SU-DHL-6 (cell line): ENCODE measurements around the gene PDSS1.

Experiments
- EZH2phosphoT487 ChIP-seq: fragments of 200-600 bp; sonication (generic), shearing (Covaris generic); conservative IDR thresholded peaks from 2 replicates; pipeline ENCODE4 v1.6.1; 2018; ENCODE audit warnings: mild to moderate bottlenecking, antibody characterized with exemption, low read length, moderate library complexity, mixed read lengths
- TF ChIP-seq, protein P1 (sequence below): fragments of 200-600 bp; sonication (generic); IDR thresholded peaks from one replicate; pipeline ENCODE4 v1.5.1; 2017; ENCODE audit warnings: antibody characterized with exemption, mild to moderate bottlenecking, low read length, moderate library complexity; ENCODE audit not compliant: insufficient read depth, poor library complexity, severe bottlenecking

DNA sequence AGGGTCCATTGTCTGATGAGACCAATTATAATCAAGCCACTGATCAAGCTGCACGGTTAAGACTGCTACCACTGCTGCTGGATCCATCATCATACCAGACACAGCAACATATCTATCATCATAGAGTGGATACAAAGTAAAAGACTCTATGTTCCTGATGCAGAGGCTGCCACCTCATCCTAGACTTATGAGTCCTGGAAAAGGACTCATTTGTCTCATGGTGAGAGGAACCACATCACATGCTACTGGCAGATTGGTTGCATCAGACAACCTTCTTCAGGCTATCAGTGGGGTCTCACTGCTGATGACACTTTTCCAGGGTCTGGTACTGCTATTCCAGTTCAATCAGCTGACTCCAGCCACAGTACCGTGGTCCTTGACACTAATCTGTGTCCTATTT is 84.3 kb downstream of the PDSS1 start:
- TF ChIP-seq, protein P1, sequence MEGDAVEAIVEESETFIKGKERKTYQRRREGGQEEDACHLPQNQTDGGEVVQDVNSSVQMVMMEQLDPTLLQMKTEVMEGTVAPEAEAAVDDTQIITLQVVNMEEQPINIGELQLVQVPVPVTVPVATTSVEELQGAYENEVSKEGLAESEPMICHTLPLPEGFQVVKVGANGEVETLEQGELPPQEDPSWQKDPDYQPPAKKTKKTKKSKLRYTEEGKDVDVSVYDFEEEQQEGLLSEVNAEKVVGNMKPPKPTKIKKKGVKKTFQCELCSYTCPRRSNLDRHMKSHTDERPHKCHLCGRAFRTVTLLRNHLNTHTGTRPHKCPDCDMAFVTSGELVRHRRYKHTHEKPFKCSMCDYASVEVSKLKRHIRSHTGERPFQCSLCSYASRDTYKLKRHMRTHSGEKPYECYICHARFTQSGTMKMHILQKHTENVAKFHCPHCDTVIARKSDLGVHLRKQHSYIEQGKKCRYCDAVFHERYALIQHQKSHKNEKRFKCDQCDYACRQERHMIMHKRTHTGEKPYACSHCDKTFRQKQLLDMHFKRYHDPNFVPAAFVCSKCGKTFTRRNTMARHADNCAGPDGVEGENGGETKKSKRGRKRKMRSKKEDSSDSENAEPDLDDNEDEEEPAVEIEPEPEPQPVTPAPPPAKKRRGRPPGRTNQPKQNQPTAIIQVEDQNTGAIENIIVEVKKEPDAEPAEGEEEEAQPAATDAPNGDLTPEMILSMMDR = no peak
- TF ChIP-seq EZH2phosphoT487 = no peak
